A549 (cell line): ENCODE measurements around the gene DHX16. TPM values are rescaled to one million over a fixed set of nuclear protein-coding genes. Genes with fewer than 3 reads are reported as not detected.

Experiments
- ATAC-seq, 2 experiments: fragments of 200-7000 bp in 1 of 2; fragments of >200 bp in 1 of 2; cut with Nextera tagmentation in 1 of 2; cut with Tn5 transposase in 1 of 2; 3 replicates each; pipeline versions ENCODE4 v1.8.0 to v1.9.1; 2018 to 2020; ENCODE audit warnings: mild to moderate bottlenecking in 1 of 2, moderate library complexity in 1 of 2
- CTCF ChIA-PET: fragments of 300-600 bp; sonication (Branson Sonifier 250); formaldehyde crosslinking; extraction: SDS; loops from one replicate; lab custom pipeline; 2021; ENCODE audit warnings: antibody characterized with exemption, inconsistent platforms; lab: Yijun Ruan, JAX
- POLR2A ChIA-PET: fragments of 350-600 bp; formaldehyde crosslinking; extraction: SDS; loops from one replicate; lab custom pipeline; 2021; ENCODE audit warnings: antibody characterized with exemption, inconsistent platforms; lab: Yijun Ruan, JAX
- DNase-seq, 2 experiments: peaks; one replicate each; pipeline versions ENCODE4 v3.0.0 to v3.0.0-alpha.2; 2011 to 2016; ENCODE audit warnings: low read depth in 1 of 2, low spot score in 1 of 2
- FAIRE-seq: peaks from 2 replicates; lab custom pipeline; 2011; peaks lifted over from hg19 to GRCh38; lab: Jason Lieb, UNC
- H3K27ac ChIP-seq, 2 experiments: fragments of >200 bp; sonication (Bioruptor Twin); formaldehyde crosslinking; 3 replicates each; pipeline ENCODE4 v1.5.1; 2016 to 2017
- H3K4me1 ChIP-seq: fragments of >200 bp; sonication (Bioruptor Twin); formaldehyde crosslinking; 3 replicates; pipeline ENCODE4 v1.6.1; 2016
- H3K4me2 ChIP-seq: fragments of >200 bp; sonication (Bioruptor Twin); formaldehyde crosslinking; 3 replicates; pipeline ENCODE4 v1.6.1; 2016
- H3K4me3 ChIP-seq: fragments of >200 bp; sonication (Bioruptor Twin); formaldehyde crosslinking; 3 replicates; pipeline ENCODE4 v1.5.1; 2016
- H3K9me3 ChIP-seq: fragments of >200 bp; sonication (Bioruptor Twin); formaldehyde crosslinking; 3 replicates; pipeline ENCODE4 v1.6.1; 2016
- BCL3 ChIP-seq: fragments of >200 bp; sonication (Bioruptor Twin); formaldehyde crosslinking; IDR thresholded peaks from 3 replicates; pipeline ENCODE4 v1.6.1; 2016
- BHLHE40 ChIP-seq: IDR thresholded peaks from 2 replicates; pipeline ENCODE4 v1.6.1; 2012; ENCODE audit warnings: low read depth, low read length, inconsistent platforms
- CHD2 ChIP-seq: fragments of 150-350 bp; IDR thresholded peaks from 2 replicates; pipeline ENCODE4 v1.6.1; 2014; ENCODE audit warnings: low read length; ENCODE audit not compliant: partially characterized antibody
- FOSB ChIP-seq: fragments of 250-450 bp; sonication (Bioruptor Pico); IDR thresholded peaks from 2 replicates; pipeline ENCODE4 v1.5.0; 2020; ENCODE audit warnings: mild to moderate bottlenecking, moderate library complexity
- FOSL2 ChIP-seq, 2 experiments: fragments of 450-650 bp in 1 of 2; fragments of >200 bp in 1 of 2; sonication (Bioruptor Twin) in 1 of 2; formaldehyde crosslinking; IDR thresholded peaks; 2 replicates each; pipeline versions ENCODE4 v1.5.0 to v1.6.1; 2016 to 2020; ENCODE audit warnings: mild to moderate bottlenecking in 1 of 2, moderate library complexity in 1 of 2
- FOXS1 ChIP-seq: fragments of 250-450 bp; sonication (Bioruptor Pico); IDR thresholded peaks from 2 replicates; pipeline ENCODE4 v1.5.0; 2020; ENCODE audit warnings: mild to moderate bottlenecking, moderate library complexity
- GATA3 ChIP-seq: IDR thresholded peaks from 2 replicates; pipeline ENCODE4 v1.6.1; 2012; ENCODE audit warnings: borderline replicate concordance
- HOXA7 ChIP-seq: fragments of 250-450 bp; sonication (Bioruptor Pico); IDR thresholded peaks from 2 replicates; pipeline ENCODE4 v1.5.0; 2020; ENCODE audit warnings: mild to moderate bottlenecking, moderate library complexity
- JUN ChIP-seq, 2 experiments: fragments of >200 bp; sonication (Bioruptor Twin); formaldehyde crosslinking; IDR thresholded peaks; 2 replicates in 1 of 2; 3 replicates in 1 of 2; pipeline ENCODE4 v1.6.1; 2016 to 2017
- KDM5A ChIP-seq: fragments of 200-600 bp; sonication (generic); IDR thresholded peaks from 2 replicates; pipeline ENCODE4 v1.6.1; 2016; ENCODE audit warnings: antibody characterized with exemption, mild to moderate bottlenecking
- MAZ ChIP-seq: fragments of 150-350 bp; IDR thresholded peaks from 2 replicates; pipeline ENCODE4 v1.6.1; 2014; ENCODE audit warnings: antibody characterized with exemption, low read depth, low read length, borderline replicate concordance
- MYC ChIP-seq: IDR thresholded peaks from 2 replicates; pipeline ENCODE4 v1.6.1; 2012; ENCODE audit warnings: mild to moderate bottlenecking, inconsistent platforms, low read length, improper control_type of control experiment, borderline replicate concordance
- NPAS2 ChIP-seq: fragments of 250-450 bp; sonication (Bioruptor Pico); IDR thresholded peaks from 2 replicates; pipeline ENCODE4 v1.8.0; 2022; ENCODE audit warnings: mild to moderate bottlenecking, moderate library complexity, borderline replicate concordance
- NR3C1 ChIP-seq: fragments of >200 bp; sonication (Bioruptor Twin); formaldehyde crosslinking; IDR thresholded peaks from 3 replicates; pipeline ENCODE4 v1.6.1; 2017
- PBX3 ChIP-seq: IDR thresholded peaks from 2 replicates; pipeline ENCODE4 v1.6.1; 2012
- PHF8 ChIP-seq: fragments of 200-600 bp; sonication (generic); IDR thresholded peaks from 2 replicates; pipeline ENCODE4 v1.6.1; 2016; ENCODE audit warnings: low read depth, mild to moderate bottlenecking, antibody characterized with exemption, moderate library complexity, borderline replicate concordance
- POLR2A ChIP-seq: IDR thresholded peaks from 2 replicates; pipeline ENCODE4 v1.6.1; 2012; ENCODE audit warnings: mild to moderate bottlenecking, low read length
- RARB ChIP-seq: fragments of 250-450 bp; sonication (Bioruptor Pico); IDR thresholded peaks from 2 replicates; pipeline ENCODE4 v1.8.0; 2021; ENCODE audit warnings: mild to moderate bottlenecking, moderate library complexity
- RFX5 ChIP-seq: fragments of 450-650 bp; IDR thresholded peaks from 2 replicates; pipeline ENCODE4 v1.7.1; 2014; ENCODE audit warnings: antibody characterized with exemption, mild to moderate bottlenecking, moderate library complexity
- RNF2 ChIP-seq: fragments of 200-600 bp; sonication (generic); IDR thresholded peaks from 2 replicates; pipeline ENCODE4 v1.6.1; 2016; ENCODE audit warnings: low read depth, mild to moderate bottlenecking, antibody characterized with exemption, moderate library complexity, borderline replicate concordance
- TFCP2L1 ChIP-seq: fragments of 250-450 bp; sonication (Bioruptor Pico); IDR thresholded peaks from 2 replicates; pipeline ENCODE4 v1.5.0; 2021; ENCODE audit warnings: mild to moderate bottlenecking
- TP53 ChIP-seq: fragments of 250-450 bp; sonication (Bioruptor Pico); IDR thresholded peaks from 2 replicates; pipeline ENCODE4 v1.5.0; 2021; ENCODE audit warnings: mild to moderate bottlenecking, moderate library complexity
- USF2 ChIP-seq: fragments of 450-650 bp; IDR thresholded peaks from 2 replicates; pipeline ENCODE4 v1.6.1; 2014; ENCODE audit warnings: antibody characterized with exemption
- WGBS: methylation state at CpG from one replicate; pipeline ENCODE4 v1.1.6; 2017; ENCODE audit errors: missing lambda C conversion rate; 5-methylcytosine and 5-hydroxymethylcytosine counted together
- polyA plus RNA-seq, 4 experiments: library from polyadenylated mRNA; depleted of rRNA in 3 of 4; stranded (reverse); fragments of >200 nt; fragmentation: RNase III in 1 of 4; extraction: RNeasy Plus Mini Kit Qiagen cat#74134 plus additional on column Dnase treatment in 1 of 4; gene quantifications; 2 replicates in 3 of 4; 3 replicates in 1 of 4; pipeline ENCODE4 v1.2.3, GENCODE V29; 2011 to 2017
- TF ChIP-seq, protein P1 (sequence below): IDR thresholded peaks from 2 replicates; pipeline ENCODE4 v1.6.1; 2012
- TF ChIP-seq, protein P2 (sequence below): fragments of 200-600 bp; sonication (generic); IDR thresholded peaks from 2 replicates; pipeline ENCODE4 v1.6.1; 2016; ENCODE audit warnings: antibody characterized with exemption, mild to moderate bottlenecking, moderate library complexity

The DHX16 gene
- polyA plus RNA-seq, 2 of the 4 experiments (the other 2 are of a cell fraction) = 31.6 TPM

DNA sequence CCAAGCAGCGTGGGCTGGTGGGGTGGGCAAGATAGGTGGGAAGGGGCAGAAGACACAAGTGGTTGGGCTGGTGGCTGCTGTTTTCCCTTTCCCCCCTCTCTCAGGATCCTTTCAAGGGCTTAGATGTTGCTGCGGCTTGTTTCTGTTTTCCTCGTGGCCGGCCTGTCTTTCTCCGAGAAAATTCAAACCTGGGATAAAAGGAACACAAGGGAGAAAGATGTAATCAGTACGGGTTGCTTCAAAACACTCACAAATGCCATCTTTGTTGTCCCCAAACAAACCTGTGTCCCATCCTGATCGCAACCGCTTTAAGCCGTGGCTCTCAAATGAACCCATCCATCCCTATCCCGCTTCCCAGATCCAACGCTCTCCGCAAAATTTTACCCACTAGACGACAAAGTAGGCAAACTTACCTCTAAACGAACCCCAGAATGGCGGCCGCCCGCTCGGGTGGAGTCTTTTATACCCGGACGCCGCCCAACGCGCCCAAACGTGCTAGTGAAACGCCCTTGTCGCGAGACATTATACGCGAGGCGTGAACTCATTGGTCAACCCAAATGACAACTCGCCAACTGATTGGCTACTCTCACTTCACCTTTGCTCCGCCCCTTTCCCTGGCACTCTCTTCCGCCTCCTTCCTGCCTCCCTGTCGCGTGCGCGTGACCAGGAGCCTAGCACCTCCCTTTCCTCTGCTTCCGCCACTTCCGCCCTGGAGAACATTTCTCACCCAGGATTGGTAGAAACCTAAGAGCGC is 55.8 kb downstream of the DHX16 start, which contains the start of gene PPP1R10:
Gene PPP1R10, minus strand, starts transcription at position 433 of the 754 bp plus-strand sequence. CDS start 7,299 bp downstream, outside the sequence.
- Histone ChIP-seq H3K4me3 (peak within 1 kb of the TSS; percentile 88), H3K9me3 (no peaks in the 10 kb centered on the region), H3K4me1 (peaks cover 33% of the 10 kb centered on the region), H3K4me2 (peak within 1 kb of the TSS; percentile 100), H3K27ac (peak within 1 kb of the TSS; percentile 94 to 97)
- peak; percentile 80 for TF ChIP-seq BHLHE40
- peak; percentile 84; the same call in 1 of the 2 replicates for TF ChIP-seq RARB (CRISPR knock-in tag)
- no peak for TF ChIP-seq NR3C1
- TF ChIP-seq USF2 = peak; percentile 63
- peak; percentile 37; the same call in 1 of the 2 replicates for TF ChIP-seq MAZ
- TF ChIP-seq GATA3 = peak; percentile 19; the same call in 1 of the 2 replicates
- TF ChIP-seq RFX5 = peak; percentile 56; the same call in 1 of the 2 replicates
- TF ChIP-seq FOSB (CRISPR knock-in tag) = peak; percentile 96
- TF ChIP-seq PHF8 = peak; percentile 92
- TF ChIP-seq, protein P1, sequence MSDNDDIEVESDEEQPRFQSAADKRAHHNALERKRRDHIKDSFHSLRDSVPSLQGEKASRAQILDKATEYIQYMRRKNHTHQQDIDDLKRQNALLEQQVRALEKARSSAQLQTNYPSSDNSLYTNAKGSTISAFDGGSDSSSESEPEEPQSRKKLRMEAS = peak; percentile 40; the same call in 1 of the 2 replicates
- TF ChIP-seq FOXS1 (CRISPR knock-in tag) = no peak; the same call in 1 of the 2 replicates
- TF ChIP-seq, protein P2, sequence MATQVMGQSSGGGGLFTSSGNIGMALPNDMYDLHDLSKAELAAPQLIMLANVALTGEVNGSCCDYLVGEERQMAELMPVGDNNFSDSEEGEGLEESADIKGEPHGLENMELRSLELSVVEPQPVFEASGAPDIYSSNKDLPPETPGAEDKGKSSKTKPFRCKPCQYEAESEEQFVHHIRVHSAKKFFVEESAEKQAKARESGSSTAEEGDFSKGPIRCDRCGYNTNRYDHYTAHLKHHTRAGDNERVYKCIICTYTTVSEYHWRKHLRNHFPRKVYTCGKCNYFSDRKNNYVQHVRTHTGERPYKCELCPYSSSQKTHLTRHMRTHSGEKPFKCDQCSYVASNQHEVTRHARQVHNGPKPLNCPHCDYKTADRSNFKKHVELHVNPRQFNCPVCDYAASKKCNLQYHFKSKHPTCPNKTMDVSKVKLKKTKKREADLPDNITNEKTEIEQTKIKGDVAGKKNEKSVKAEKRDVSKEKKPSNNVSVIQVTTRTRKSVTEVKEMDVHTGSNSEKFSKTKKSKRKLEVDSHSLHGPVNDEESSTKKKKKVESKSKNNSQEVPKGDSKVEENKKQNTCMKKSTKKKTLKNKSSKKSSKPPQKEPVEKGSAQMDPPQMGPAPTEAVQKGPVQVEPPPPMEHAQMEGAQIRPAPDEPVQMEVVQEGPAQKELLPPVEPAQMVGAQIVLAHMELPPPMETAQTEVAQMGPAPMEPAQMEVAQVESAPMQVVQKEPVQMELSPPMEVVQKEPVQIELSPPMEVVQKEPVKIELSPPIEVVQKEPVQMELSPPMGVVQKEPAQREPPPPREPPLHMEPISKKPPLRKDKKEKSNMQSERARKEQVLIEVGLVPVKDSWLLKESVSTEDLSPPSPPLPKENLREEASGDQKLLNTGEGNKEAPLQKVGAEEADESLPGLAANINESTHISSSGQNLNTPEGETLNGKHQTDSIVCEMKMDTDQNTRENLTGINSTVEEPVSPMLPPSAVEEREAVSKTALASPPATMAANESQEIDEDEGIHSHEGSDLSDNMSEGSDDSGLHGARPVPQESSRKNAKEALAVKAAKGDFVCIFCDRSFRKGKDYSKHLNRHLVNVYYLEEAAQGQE = peak; percentile 87
- TF ChIP-seq CHD2 = peak; percentile 93
- TF ChIP-seq POLR2A = peak; percentile 89
- peak; percentile 86; the same call in 1 of the 2 replicates for TF ChIP-seq TP53 (CRISPR knock-in tag)
- TF ChIP-seq BCL3 = peak; percentile 99
- TF ChIP-seq JUN (IDR thresholded peaks at IDR 0.05) = peak; percentile 94 to 99
- TF ChIP-seq KDM5A = no peak
- TF ChIP-seq RNF2 = no peak
- no peak for TF ChIP-seq NPAS2 (CRISPR knock-in tag)
- 0 out of 2 replicates have a peak, but pooled peaks have one; percentile 72 for TF ChIP-seq TFCP2L1
- TF ChIP-seq FOSL2 (IDR thresholded peaks at IDR 0.05) = no peak
- 0 out of 2 replicates have a peak, but pooled peaks have one; percentile 15 for TF ChIP-seq FOSL2 (CRISPR knock-in tag; IDR thresholded peaks at IDR 0.05)
- TF ChIP-seq MYC = peak; percentile 22; the same call in 1 of the 2 replicates
- TF ChIP-seq HOXA7 (CRISPR knock-in tag) = peak; percentile 95
- TF ChIP-seq PBX3 = peak; percentile 58; the same call in 1 of the 2 replicates
- ChIA-PET POLR2A (interaction anchor here (0.6 to 1.3 kb wide), 5 partner anchors 10 to 1198 kb away, joined by 3 to 7 read pairs (median 3); partner anchors contain the start of genes ATAT1, C6orf136, DHX16 and MDC1), CTCF (interaction anchor here (1.1 kb wide), 1 partner anchor 9 kb away, joined by 5 read pairs; the partner anchor contains the start of gene ATAT1)
- WGBS = 1% methylated on average over 40 of the region's 40 CpGs
- FAIRE-seq = no peak
- peak; percentile 84 to 85 for ATAC-seq
- DNase-seq = peak; percentile 86 to 99
